HG03025 (cell line): Measurements from ENCODE around the gene FAM76B.

Source experiments
- ATAC-seq: cut with Tn5 transposase; IDR thresholded peaks from one replicate; pipeline ENCODE4 v1.9.1; 2021; ENCODE audit warnings: mild to moderate bottlenecking, moderate library complexity; ENCODE audit not compliant: unreplicated experiment, low FRiP score

The FAM76B gene

DNA sequence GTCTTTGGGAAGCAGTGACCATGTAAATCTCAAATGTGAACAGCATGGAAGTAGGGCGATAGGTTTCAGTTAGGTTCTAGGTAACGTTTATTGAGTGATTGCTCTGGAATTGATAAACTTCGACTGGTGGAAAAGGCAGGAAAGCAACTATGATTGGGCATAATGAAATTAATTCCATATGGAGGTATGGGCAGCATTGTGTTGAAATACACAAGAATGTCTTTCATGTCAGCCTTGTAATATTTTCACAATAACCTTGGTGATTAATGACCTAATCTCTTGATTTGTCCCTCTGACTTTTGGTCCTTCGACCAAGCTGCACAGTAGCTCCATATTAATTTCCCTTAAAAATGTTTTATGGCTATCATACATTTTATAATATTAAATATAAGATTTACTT is 3.5 kb upstream of the FAM76B start:
- no peak for ATAC-seq

- no peak for ATAC-seq
Measured at GRCh38 chr11:95792700-95793099, 3.1 kb upstream of the FAM76B start.

GRCh38 chr11:95792200-95792599 is 2.6 kb upstream of the FAM76B start:
- ATAC-seq: no peak

- ATAC-seq: no peak
Measured at GRCh38 chr11:95791709-95792033, 2.1 kb upstream of the FAM76B start.

DNA sequence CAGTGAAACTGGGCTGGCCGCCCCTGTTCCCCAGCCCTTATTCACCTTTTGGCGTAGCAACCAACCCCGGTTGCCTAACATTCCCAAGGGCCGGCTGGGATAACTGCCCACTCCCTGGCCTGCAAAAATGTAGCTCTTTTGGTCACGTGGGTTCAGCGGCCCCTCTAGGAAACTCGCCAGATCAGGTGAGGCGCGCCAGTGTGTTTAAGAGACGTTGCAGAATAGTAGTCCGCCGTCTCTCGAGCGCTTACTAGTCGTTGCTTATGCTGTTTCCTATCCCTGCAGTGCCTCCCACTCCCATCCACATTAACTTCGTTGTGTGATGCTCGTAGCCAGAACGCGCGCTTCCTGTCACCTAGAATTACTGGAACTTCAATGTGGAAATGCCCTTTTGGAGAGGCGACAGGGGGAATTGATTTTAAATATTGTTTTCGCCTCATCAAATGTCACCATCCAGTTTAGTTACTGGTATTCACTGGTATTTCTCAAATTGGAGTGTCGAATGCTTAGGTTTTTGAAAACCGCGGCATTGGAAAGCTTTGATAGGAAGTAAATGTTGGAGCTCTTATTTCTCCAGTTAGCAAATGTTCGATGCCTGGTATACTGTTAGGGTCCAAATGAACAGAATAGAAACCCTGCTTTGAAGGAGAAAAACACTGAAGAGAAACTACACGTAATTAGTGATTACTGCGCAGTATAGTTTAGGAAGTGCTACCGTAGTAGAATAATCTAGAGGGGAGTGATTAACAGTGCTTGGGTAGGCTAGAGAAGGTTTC is 1.5 kb upstream of the FAM76B start:
- no peak for ATAC-seq

GRCh38 chr11:95790123-95790932 is 746 bp upstream of the FAM76B start, which contains the start of gene CEP57:
Gene CEP57, plus strand, starts transcription at chr11:95790498. Its CDS starts 201 bp downstream, at chr11:95790699.
- peak; percentile 71 for ATAC-seq

- peak; percentile 5 for ATAC-seq
Measured at GRCh38 chr11:95788921-95789505, 569 bp downstream of the FAM76B start.

- ATAC-seq: no peak
Measured at GRCh38 chr11:95780544-95780943, 9.0 kb downstream of the FAM76B start.

- no peak for ATAC-seq
Measured at GRCh38 chr11:95778699-95779098, 10.9 kb downstream of the FAM76B start.

- ATAC-seq: no peak
Measured at GRCh38 chr11:95776859-95777258, 12.7 kb downstream of the FAM76B start.

DNA sequence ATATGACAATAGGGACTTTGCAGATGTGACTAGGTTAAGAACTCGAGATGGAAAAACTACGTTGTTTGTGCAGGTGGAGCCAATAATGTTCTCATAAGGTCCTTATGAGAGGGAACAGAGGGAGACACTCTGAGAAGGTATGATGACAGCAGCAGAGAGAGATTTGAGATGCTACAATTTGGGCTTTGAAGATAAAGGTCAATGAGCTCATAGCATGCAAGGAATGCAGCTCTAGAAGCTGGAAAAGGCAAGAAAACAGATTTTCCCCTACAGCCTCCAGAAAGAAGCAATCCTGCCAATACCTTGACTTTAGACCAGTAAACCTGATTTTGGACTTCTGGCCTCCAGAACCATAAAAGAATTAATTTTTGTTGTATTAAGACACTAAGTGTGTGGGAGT is 21.1 kb downstream of the FAM76B start:
- ATAC-seq: no peak

- ATAC-seq: no peak
Measured at GRCh38 chr11:95767498-95767897, 22.1 kb downstream of the FAM76B start.

GRCh38 chr11:95766701-95767100 is 22.9 kb downstream of the FAM76B start:
- no peak for ATAC-seq

GRCh38 chr11:95764267-95764898 is 25.2 kb downstream of the FAM76B start:
- ATAC-seq: no peak

- no peak for ATAC-seq
Measured at GRCh38 chr11:95762534-95762933, 27.0 kb downstream of the FAM76B start.

GRCh38 chr11:95760941-95761340 is 28.6 kb downstream of the FAM76B start:
- no peak for ATAC-seq

DNA sequence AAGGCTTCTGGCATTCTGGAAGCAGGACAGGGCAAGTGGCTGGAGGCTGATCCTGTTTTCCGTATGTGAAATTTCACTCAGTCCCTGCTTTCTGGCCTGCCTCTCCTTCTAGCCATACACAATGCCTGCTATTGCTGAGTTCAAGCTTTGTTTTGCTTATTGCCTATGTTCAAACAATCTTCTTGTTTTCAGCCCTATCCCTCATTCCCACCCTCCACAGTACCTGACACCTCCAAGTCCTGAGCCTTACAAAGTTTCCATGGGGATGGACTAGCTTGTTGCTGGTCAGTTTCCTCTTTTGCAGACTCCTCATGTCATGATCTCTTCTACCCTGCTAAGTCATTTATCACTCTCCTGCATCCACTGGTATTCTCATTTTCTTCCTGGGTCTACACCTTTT is 38.1 kb downstream of the FAM76B start:
- no peak for ATAC-seq

DNA sequence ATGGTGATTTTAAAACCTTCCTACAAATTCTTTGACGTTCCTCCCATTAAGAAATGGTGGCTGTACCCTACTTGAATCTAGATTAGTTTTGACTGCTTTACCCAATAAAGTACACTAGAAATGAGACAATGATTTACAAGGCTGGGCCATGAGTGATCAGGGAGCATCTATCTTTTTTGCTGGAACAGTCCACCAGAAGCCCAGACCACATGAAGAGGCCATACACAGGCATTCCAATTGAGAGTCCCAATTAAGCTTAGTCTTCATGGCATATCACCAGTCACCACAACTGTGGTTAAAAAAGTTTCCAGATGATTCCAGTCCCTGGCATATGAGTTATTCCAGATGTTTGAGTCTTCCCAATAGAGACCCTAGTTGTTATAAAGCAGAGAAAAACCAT is 39.5 kb downstream of the FAM76B start:
- ATAC-seq: no peak

DNA sequence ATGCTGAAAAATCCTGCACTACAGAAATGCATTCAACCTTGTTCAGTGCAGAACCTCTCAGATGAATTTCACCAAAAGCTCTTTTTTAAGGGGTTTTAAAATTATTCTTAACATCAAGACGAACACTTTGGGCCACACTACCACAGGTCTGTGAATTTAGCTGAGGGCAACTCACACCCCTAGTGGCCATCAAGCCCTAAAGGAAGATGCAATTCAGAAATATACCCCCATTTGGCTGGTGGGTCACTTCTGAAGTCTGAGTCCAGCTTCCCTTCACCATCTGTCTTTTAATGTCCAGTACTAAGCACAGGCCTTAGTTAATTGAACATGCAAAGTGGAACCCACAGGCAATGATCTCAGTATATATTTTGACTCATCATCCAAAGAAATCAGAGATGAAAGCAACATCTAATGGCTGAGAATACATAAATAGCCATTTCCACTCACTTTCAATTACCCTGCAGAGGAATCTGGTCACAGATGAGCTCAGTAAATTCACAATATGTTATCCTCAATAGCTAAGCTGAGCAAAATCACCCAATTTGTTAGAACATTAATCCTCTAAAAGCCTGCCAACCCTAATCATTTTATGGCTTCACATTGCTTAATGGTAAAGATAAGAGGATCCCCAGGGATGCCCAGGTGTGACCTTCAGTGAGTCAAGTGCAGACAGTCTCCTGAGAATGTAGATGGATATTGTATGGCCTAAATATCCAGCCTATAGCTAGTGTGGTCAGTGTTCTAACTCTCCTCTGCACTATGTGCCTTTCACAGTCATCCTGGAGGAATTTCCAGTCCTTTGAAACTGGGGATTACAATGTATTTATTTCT is 50.3 kb downstream of the FAM76B start:
- ATAC-seq: no peak

- no peak for ATAC-seq
Measured at GRCh38 chr11:95736809-95737208, 52.8 kb downstream of the FAM76B start.
